ENCODE data around the gene RIMOC1.

Gene RIMOC1

DNA sequence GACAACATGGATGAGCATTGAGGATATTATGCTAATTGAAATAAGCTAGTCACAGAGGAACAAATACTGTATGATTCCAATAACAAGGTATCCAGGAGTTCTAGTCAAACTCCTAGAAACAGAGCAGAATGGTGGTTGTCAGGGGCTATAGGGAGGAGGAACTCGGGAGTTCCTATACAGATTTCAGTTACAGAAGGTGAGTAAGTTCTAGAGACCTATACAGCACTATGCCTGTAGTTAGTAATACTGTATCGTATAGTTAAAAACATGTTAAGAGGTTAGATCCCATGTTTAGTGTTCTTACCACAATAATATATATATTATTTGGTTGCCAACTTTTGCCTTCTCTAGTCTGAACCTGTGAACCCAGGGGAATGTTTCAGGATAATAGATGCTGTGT is 26.0 kb upstream of the RIMOC1 start:
- TF ChIP-seq, protein P1, sequence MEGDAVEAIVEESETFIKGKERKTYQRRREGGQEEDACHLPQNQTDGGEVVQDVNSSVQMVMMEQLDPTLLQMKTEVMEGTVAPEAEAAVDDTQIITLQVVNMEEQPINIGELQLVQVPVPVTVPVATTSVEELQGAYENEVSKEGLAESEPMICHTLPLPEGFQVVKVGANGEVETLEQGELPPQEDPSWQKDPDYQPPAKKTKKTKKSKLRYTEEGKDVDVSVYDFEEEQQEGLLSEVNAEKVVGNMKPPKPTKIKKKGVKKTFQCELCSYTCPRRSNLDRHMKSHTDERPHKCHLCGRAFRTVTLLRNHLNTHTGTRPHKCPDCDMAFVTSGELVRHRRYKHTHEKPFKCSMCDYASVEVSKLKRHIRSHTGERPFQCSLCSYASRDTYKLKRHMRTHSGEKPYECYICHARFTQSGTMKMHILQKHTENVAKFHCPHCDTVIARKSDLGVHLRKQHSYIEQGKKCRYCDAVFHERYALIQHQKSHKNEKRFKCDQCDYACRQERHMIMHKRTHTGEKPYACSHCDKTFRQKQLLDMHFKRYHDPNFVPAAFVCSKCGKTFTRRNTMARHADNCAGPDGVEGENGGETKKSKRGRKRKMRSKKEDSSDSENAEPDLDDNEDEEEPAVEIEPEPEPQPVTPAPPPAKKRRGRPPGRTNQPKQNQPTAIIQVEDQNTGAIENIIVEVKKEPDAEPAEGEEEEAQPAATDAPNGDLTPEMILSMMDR (IDR thresholded peaks at IDR 0.05; ENCODE audit: extremely low read depth, missing control alignments): no peak
- DNase-seq (ENCODE audit: low spot score): no peak

DNA sequence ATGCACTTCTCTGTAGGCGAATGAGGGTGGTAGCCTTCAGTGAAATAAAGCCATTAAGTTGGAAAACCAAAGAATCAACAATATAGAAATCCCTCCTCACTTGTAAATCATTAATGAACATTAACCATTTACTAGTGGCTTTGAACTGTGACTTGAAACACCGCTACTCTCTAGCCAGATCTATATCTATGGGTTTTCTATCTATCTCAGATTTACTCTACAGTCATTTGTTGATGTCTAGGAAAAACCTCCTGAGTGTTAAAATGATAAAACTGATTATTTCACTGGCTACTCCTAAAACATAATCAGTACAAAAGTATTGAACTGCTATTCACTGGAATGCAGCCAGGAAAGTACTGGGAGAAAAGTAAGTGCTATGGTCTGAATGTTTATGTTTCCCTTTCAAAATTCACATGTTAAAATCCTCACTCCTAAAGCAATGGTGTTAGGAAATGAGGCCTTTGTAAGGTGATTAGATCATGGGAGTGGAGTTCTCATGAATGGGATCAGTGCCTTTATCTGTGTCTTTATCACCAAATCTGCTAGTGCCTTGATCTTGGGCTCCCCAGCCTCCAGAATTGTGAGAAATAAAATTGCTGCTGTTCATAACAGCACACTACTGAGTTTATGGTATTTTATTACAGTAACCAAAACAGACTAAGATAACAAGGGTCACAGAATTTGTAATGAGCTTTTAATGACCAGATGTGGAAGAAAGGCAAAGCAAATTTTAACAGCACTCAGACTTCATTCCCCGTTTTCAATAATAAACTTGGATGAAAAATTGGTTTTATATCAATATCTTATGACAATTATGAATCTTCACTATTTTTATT is 25.3 kb upstream of the RIMOC1 start:
- TF ChIP-seq, protein P1 (IDR thresholded peaks at IDR 0.05; ENCODE audit: extremely low read depth, missing control alignments): no peak
- no peak for DNase-seq (ENCODE audit: low spot score)

DNA sequence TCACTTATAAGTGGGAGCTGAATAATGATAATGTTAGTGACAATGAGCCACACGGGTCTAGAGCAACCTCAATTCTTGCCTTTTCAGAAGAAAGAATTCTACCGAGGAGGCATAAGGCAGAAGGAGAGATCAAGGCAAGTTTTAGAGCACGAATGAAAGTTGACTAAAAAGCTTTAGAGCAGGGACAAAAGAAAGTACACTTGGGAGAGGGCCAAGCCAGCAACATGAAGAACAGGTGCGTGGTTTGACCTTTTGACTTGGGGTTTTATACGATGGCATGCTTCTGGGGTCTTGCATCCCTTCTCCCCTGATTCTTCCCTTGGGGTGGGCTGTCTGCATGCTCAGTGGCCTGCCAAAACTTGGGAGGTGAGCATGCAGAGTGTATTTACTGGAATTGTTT is 21.4 kb upstream of the RIMOC1 start:
- DNase-seq (ENCODE audit: low spot score): no peak
- TF ChIP-seq, protein P1 (IDR thresholded peaks at IDR 0.05; ENCODE audit: extremely low read depth, missing control alignments): no peak

DNA sequence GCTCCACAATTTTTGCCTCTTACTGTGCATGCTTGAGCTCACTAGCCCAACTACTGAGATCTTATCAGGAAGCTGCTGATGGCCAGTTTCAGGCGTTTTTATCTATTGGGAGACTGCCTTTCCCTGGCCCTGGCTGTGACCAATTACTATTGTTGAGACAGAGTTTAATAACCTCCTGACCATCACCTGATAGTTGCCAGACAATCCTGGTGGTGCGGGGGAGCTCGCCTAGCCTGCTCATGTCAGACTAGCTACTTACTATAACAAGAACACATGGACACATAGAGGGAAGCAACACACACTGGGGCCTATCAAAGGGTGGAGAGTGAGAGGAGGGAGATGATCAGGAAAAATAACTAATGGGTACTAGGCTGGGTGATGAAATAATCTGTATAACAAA is 20.9 kb upstream of the RIMOC1 start:
- TF ChIP-seq, protein P1 (IDR thresholded peaks at IDR 0.05; ENCODE audit: extremely low read depth, missing control alignments): no peak
- no peak for DNase-seq (ENCODE audit: low spot score)

DNA sequence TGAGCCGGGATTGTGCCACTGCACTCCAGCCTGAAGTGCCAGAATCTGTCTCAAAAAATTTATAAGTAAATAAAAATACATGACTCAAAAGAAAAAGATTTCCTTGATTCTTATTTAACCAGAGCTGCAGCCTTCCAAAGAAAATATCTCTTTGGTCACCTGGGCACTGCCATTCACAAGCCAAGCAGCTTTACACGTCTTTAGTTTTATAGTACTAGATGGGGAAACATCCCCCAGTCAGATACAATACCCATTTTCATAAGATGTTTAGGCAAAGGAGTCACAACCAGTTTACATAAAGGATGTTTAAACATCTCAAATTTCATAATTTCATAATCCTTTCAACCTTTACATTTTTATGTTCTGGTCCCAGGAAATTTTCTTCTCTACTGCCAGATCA is 20.2 kb upstream of the RIMOC1 start:
- DNase-seq (ENCODE audit: low spot score): no peak
- TF ChIP-seq, protein P1 (IDR thresholded peaks at IDR 0.05; ENCODE audit: extremely low read depth, missing control alignments): no peak

DNA sequence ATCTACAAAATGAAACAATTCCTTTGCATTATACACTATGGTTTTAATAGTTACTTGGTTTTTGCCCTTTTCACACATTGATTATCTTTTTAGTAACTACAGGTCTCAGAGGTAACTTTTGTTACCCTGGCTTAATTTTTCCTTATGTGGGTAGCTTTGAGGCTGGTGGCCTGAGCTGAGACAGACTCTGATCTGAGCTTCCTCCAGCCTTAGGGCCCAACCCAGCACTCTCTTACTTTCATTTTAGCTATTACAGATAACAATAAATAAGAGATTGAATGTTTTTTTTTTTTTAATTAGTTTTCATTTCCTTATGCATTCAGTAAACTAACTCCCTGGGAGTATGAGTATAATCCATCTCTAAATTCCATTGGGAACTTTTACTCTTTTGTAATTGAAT is 18.9 kb upstream of the RIMOC1 start:
- no peak for DNase-seq (ENCODE audit: low spot score)
- TF ChIP-seq, protein P1 (IDR thresholded peaks at IDR 0.05; ENCODE audit: extremely low read depth, missing control alignments): no peak

DNA sequence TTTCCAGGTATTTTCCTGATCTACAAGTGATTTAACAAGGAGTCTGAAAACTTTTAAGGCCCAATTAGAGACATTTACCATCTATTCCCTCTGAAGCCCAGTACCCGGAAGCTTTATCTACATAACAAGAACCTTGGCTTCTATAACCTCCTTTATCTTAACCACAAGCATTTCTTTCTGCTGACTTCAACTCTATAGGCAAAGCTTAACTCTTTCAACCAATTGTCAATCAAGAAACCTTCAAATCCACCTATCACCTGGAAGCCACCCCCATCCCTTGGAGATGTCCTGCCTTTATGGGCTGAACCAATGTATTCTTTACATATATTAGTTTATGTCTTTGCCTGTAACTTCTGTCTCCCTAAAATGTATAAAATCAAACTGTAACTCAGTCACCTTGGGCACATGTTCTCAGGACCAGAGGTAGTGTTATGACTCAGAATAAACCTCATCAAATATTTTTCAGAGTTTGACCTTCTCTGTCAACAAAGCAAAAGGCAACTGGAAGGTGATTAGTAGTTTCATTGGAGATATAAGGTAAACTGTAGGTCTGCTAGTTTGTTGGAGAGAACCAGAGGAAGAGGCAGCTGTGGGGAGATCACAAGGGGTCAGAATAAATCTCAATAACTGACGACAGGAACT is 13.0 kb upstream of the RIMOC1 start:
- no peak for DNase-seq (ENCODE audit: low spot score)
- TF ChIP-seq, protein P1 (IDR thresholded peaks at IDR 0.05; ENCODE audit: extremely low read depth, missing control alignments): no peak
